Measurements from ENCODE around the gene DOCK2. TPM values are rescaled to one million over a fixed set of nuclear protein-coding genes. Genes with fewer than 3 reads are reported as not detected.

The DOCK2 gene
- total RNA-seq, 1 donor from 2014 or later: 13.6 TPM

DNA sequence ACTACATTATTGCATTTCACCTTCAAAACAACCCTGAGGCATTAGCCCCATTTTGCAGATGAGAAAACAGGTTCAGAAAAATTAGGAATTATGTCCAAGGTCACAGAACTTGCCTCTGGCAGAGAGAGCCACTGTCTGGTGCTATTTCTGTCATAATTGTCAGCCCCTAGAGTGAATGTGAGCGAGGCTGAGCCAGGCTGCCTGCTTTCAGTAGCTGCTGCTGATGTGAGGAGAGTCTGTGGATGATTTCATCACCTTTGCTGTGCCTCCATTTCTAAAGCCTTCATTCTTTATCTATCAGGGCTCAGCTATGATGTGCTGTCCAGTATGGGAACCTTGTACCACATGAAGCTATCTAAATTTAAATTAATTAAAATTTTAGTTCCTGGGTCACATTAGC lies 271.8 kb downstream of the DOCK2 start:
- Histone ChIP-seq H3K27me3 (ENCODE audit: control insufficient read depth in 3 of 3, insufficient read depth in 3 of 3, low read length in 3 of 3) (no peaks in the 10 kb centered on the region), H3K4me3 (ENCODE audit: low read length in 3 of 3) (no peak overlapping the region), H3K27ac (ENCODE audit: low read depth, low read length) (no peak overlapping the region), H3K9me3 (ENCODE audit: control insufficient read depth in 3 of 3, low read length in 3 of 3) (no peaks in the 10 kb centered on the region), H3K9ac (ENCODE audit: low read depth in 1 of 3, low read length in 3 of 3) (no peak overlapping the region), H3K4me1 (ENCODE audit: control insufficient read depth in 3 of 3, insufficient read depth in 3 of 3, low read length in 3 of 3) (no peaks in the 10 kb centered on the region), H3K36me3 (ENCODE audit: control insufficient read depth in 3 of 3, insufficient read depth in 3 of 3, low read length in 3 of 3) (no peaks in the 10 kb centered on the region)

DNA sequence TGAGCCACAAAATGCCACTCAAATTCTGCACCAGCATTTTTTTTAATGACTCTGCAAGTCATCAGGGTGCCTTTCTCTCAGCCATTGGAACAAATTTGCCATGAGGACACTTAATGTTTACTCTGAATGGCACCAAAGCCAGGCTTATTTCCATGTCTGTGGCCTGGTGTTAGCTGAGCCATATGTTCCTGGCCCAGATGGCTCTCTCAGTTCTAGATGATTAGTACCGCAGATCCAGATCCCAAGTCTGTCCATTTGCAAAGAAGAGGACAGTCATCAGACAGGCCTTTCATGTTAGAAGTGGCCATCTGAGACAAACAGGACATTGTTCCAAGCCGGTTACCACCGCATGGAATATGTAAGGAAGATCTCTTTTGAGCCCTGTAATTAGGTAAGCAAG lies 272.9 kb downstream of the DOCK2 start:
- H3K9ac ChIP-seq (ENCODE audit: low read depth in 1 of 3, low read length in 3 of 3): no peak overlapping the region
- no peaks in the 10 kb centered on the region for H3K27me3 ChIP-seq (ENCODE audit: control insufficient read depth in 3 of 3, insufficient read depth in 3 of 3, low read length in 3 of 3)
- H3K27ac ChIP-seq (ENCODE audit: low read depth, low read length): no peak overlapping the region
- no peaks in the 10 kb centered on the region for H3K36me3 ChIP-seq (ENCODE audit: control insufficient read depth in 3 of 3, insufficient read depth in 3 of 3, low read length in 3 of 3)
- no peaks in the 10 kb centered on the region for H3K9me3 ChIP-seq (ENCODE audit: control insufficient read depth in 3 of 3, low read length in 3 of 3)
- no peaks in the 10 kb centered on the region for H3K4me1 ChIP-seq (ENCODE audit: control insufficient read depth in 3 of 3, insufficient read depth in 3 of 3, low read length in 3 of 3)
- no peak overlapping the region for H3K4me3 ChIP-seq (ENCODE audit: low read length in 3 of 3)

GRCh38 chr5:169910393-169910792 lies 273.3 kb downstream of the DOCK2 start:
- no peak overlapping the region for H3K27ac ChIP-seq (ENCODE audit: low read depth, low read length)
- no peaks in the 10 kb centered on the region for H3K9me3 ChIP-seq (ENCODE audit: control insufficient read depth in 3 of 3, low read length in 3 of 3)
- no peaks in the 10 kb centered on the region for H3K27me3 ChIP-seq (ENCODE audit: control insufficient read depth in 3 of 3, insufficient read depth in 3 of 3, low read length in 3 of 3)
- no peak overlapping the region for H3K4me3 ChIP-seq (ENCODE audit: low read length in 3 of 3)
- H3K4me1 ChIP-seq (ENCODE audit: control insufficient read depth in 3 of 3, insufficient read depth in 3 of 3, low read length in 3 of 3): no peaks in the 10 kb centered on the region
- H3K36me3 ChIP-seq (ENCODE audit: control insufficient read depth in 3 of 3, insufficient read depth in 3 of 3, low read length in 3 of 3): no peaks in the 10 kb centered on the region
- no peak overlapping the region for H3K9ac ChIP-seq (ENCODE audit: low read depth in 1 of 3, low read length in 3 of 3)

DNA sequence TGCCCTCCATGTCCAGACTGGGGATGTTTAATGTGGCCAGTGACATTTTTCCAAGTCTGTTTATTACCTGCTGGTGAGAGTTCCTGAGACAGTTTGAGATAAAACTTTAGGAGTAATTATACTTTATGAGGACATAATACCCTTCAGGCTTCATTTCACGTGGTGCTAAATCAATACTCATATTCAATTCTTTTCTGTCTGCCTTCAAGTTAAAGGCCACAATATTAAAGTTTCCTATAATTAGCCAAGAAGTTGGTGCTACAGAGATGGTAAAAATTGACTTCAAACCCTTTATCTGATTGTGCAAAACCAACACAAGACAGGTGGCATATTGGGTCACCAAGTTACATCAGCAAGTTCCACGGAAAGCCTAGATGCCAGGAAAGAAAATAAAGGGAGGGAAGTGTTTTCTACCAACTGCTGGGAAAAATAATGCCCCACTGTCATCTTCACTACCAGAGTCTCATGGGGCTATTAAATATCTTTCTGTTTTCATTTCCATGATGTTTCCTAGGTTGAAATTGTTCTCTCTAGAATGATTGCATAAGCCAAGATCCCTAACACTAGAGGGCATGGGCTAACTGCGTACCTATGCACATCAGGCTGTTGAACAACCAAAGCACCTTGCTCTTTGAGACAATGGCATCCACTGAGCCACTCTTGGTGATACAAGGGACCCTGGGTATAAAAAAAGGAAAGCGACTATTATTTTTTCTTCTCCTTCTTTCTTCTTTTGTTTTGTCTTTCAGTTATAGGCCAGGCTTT lies 274.6 kb downstream of the DOCK2 start:
- Histone ChIP-seq H3K4me1 (ENCODE audit: control insufficient read depth in 3 of 3, insufficient read depth in 3 of 3, low read length in 3 of 3) (no peaks in the 10 kb centered on the region), H3K27ac (ENCODE audit: low read depth, low read length) (no peak overlapping the region), H3K27me3 (ENCODE audit: control insufficient read depth in 3 of 3, insufficient read depth in 3 of 3, low read length in 3 of 3) (no peaks in the 10 kb centered on the region), H3K9me3 (ENCODE audit: control insufficient read depth in 3 of 3, low read length in 3 of 3) (no peaks in the 10 kb centered on the region), H3K4me3 (ENCODE audit: low read length in 3 of 3) (no peak overlapping the region), H3K9ac (ENCODE audit: low read depth in 1 of 3, low read length in 3 of 3) (no peak overlapping the region), H3K36me3 (ENCODE audit: control insufficient read depth in 3 of 3, insufficient read depth in 3 of 3, low read length in 3 of 3) (no peaks in the 10 kb centered on the region)

DNA sequence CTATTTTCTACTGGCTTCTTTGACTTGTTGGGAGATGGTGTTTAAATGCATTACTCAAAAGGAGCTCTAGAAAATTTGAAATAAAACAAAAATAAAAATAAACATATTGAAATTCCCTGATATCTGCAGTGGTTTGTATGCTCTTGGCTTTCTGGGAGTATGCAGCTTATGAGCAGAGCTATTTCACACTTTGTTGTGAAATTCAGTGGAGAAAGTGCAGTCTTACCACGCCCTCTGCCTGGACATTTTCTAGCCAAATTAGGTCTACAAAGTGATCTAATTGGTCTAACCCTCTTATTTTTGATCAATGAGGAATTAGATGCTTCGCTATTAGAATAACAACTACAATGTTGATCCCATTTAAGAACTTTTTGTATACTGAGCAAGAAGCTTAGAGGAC lies 276.4 kb downstream of the DOCK2 start:
- no peaks in the 10 kb centered on the region for H3K9me3 ChIP-seq (ENCODE audit: control insufficient read depth in 3 of 3, low read length in 3 of 3)
- no peak overlapping the region for H3K9ac ChIP-seq (ENCODE audit: low read depth in 1 of 3, low read length in 3 of 3)
- no peak overlapping the region for H3K27ac ChIP-seq (ENCODE audit: low read depth, low read length)
- no peak overlapping the region for H3K4me3 ChIP-seq (ENCODE audit: low read length in 3 of 3)
- no peaks in the 10 kb centered on the region for H3K36me3 ChIP-seq (ENCODE audit: control insufficient read depth in 3 of 3, insufficient read depth in 3 of 3, low read length in 3 of 3)
- no peaks in the 10 kb centered on the region for H3K27me3 ChIP-seq (ENCODE audit: control insufficient read depth in 3 of 3, insufficient read depth in 3 of 3, low read length in 3 of 3)
- no peaks in the 10 kb centered on the region for H3K4me1 ChIP-seq (ENCODE audit: control insufficient read depth in 3 of 3, insufficient read depth in 3 of 3, low read length in 3 of 3)

DNA sequence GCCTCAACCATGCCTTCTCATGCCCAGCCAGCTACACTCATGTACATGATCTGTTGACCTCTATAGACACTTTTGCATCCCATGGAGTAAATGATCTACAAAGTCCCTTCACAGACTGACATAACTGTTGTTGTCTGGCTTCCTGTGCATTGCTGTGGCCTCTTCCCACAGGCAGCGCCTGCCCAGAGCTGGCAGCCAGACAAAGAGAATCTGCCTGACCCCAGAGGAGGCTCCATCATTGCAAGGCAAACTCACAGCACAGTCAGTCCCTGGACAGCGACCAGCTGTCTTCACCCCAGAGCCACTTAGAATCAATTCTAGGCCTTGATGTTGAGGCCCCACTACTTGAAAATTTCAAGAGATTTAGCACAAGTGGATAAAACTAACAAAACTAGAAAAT lies 277.7 kb downstream of the DOCK2 start:
- Histone ChIP-seq H3K9me3 (ENCODE audit: control insufficient read depth in 3 of 3, low read length in 3 of 3) (no peaks in the 10 kb centered on the region), H3K9ac (ENCODE audit: low read depth in 1 of 3, low read length in 3 of 3) (no peak overlapping the region), H3K27me3 (ENCODE audit: control insufficient read depth in 3 of 3, insufficient read depth in 3 of 3, low read length in 3 of 3) (no peaks in the 10 kb centered on the region), H3K27ac (ENCODE audit: low read depth, low read length) (no peak overlapping the region), H3K36me3 (ENCODE audit: control insufficient read depth in 3 of 3, insufficient read depth in 3 of 3, low read length in 3 of 3) (no peaks in the 10 kb centered on the region), H3K4me3 (ENCODE audit: low read length in 3 of 3) (no peak overlapping the region), H3K4me1 (ENCODE audit: control insufficient read depth in 3 of 3, insufficient read depth in 3 of 3, low read length in 3 of 3) (no peaks in the 10 kb centered on the region)

DNA sequence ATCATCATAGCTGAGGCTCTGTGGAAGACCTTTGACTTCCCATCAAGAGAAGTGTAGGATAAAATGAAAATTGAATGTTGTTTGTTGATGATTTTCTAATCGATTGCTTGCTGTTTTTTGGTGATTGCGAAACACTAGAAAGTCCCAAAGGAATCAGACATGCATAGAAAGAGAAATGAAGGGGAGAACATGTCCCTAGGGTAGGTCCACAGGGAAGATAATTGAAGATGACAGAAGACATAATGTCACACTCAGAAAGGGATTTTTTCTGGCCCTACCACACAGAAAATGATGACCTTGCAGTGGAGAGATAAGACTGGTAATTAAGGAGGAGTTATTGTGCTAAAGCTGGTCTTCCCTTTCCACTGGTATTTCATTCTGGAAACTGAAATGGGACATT lies 280.4 kb downstream of the DOCK2 start:
- Histone ChIP-seq H3K9me3 (ENCODE audit: control insufficient read depth in 3 of 3, low read length in 3 of 3) (no peaks in the 10 kb centered on the region), H3K4me3 (ENCODE audit: low read length in 3 of 3) (no peak overlapping the region), H3K36me3 (ENCODE audit: control insufficient read depth in 3 of 3, insufficient read depth in 3 of 3, low read length in 3 of 3) (no peaks in the 10 kb centered on the region), H3K27me3 (ENCODE audit: control insufficient read depth in 3 of 3, insufficient read depth in 3 of 3, low read length in 3 of 3) (no peaks in the 10 kb centered on the region), H3K9ac (ENCODE audit: low read depth in 1 of 3, low read length in 3 of 3) (no peak overlapping the region), H3K4me1 (ENCODE audit: control insufficient read depth in 3 of 3, insufficient read depth in 3 of 3, low read length in 3 of 3) (no peaks in the 10 kb centered on the region), H3K27ac (ENCODE audit: low read depth, low read length) (no peak overlapping the region)

GRCh38 chr5:169918228-169918627 lies 281.2 kb downstream of the DOCK2 start:
- no peak overlapping the region for H3K4me3 ChIP-seq (ENCODE audit: low read length in 3 of 3)
- no peaks in the 10 kb centered on the region for H3K36me3 ChIP-seq (ENCODE audit: control insufficient read depth in 3 of 3, insufficient read depth in 3 of 3, low read length in 3 of 3)
- no peak overlapping the region for H3K9ac ChIP-seq (ENCODE audit: low read depth in 1 of 3, low read length in 3 of 3)
- no peaks in the 10 kb centered on the region for H3K9me3 ChIP-seq (ENCODE audit: control insufficient read depth in 3 of 3, low read length in 3 of 3)
- H3K27me3 ChIP-seq (ENCODE audit: control insufficient read depth in 3 of 3, insufficient read depth in 3 of 3, low read length in 3 of 3): no peaks in the 10 kb centered on the region
- H3K4me1 ChIP-seq (ENCODE audit: control insufficient read depth in 3 of 3, insufficient read depth in 3 of 3, low read length in 3 of 3): no peaks in the 10 kb centered on the region
- H3K27ac ChIP-seq (ENCODE audit: low read depth, low read length): no peak overlapping the region

DNA sequence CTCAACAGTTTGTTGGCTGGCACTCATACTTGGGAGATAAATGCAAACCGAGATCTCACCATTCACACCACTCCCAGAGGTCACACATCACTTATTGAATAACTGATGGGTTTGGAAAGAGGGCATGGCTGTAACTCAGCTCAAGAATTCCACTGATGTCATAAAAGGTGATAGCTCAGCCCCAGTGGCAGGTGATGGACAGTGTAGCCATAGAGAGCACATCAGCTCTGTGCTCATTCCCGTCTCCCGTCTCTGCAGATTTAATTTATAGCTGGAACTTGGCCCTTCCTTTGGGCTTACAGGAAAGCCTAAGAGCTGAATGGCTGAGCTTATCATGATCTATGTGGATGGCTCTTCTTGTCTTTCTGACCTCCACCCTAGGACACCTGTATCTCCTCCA lies 283.4 kb downstream of the DOCK2 start:
- no peak overlapping the region for H3K9ac ChIP-seq (ENCODE audit: low read depth in 1 of 3, low read length in 3 of 3)
- no peaks in the 10 kb centered on the region for H3K27me3 ChIP-seq (ENCODE audit: control insufficient read depth in 3 of 3, insufficient read depth in 3 of 3, low read length in 3 of 3)
- no peak overlapping the region for H3K27ac ChIP-seq (ENCODE audit: low read depth, low read length)
- H3K36me3 ChIP-seq (ENCODE audit: control insufficient read depth in 3 of 3, insufficient read depth in 3 of 3, low read length in 3 of 3): no peaks in the 10 kb centered on the region
- H3K4me3 ChIP-seq (ENCODE audit: low read length in 3 of 3): no peak overlapping the region
- H3K4me1 ChIP-seq (ENCODE audit: control insufficient read depth in 3 of 3, insufficient read depth in 3 of 3, low read length in 3 of 3): no peaks in the 10 kb centered on the region
- H3K9me3 ChIP-seq (ENCODE audit: control insufficient read depth in 3 of 3, low read length in 3 of 3): no peaks in the 10 kb centered on the region

- Histone ChIP-seq H3K4me3 (ENCODE audit: low read length in 3 of 3) (no peak overlapping the region), H3K36me3 (ENCODE audit: control insufficient read depth in 3 of 3, insufficient read depth in 3 of 3, low read length in 3 of 3) (no peaks in the 10 kb centered on the region), H3K27ac (ENCODE audit: low read depth, low read length) (no peak overlapping the region), H3K4me1 (ENCODE audit: control insufficient read depth in 3 of 3, insufficient read depth in 3 of 3, low read length in 3 of 3) (no peaks in the 10 kb centered on the region), H3K9ac (ENCODE audit: low read depth in 1 of 3, low read length in 3 of 3) (no peak overlapping the region), H3K27me3 (ENCODE audit: control insufficient read depth in 3 of 3, insufficient read depth in 3 of 3, low read length in 3 of 3) (no peaks in the 10 kb centered on the region), H3K9me3 (ENCODE audit: control insufficient read depth in 3 of 3, low read length in 3 of 3) (no peaks in the 10 kb centered on the region)
Observed at GRCh38 chr5:169921384-169921783, 284.3 kb downstream of the DOCK2 start.
